Esophagus (tissue), 2 donors: Measurements from ENCODE around the gene SKA3. TPM values are rescaled to one million over a fixed set of nuclear protein-coding genes. Genes with fewer than 3 reads are reported as not detected.
"Not testable (repeated sequence)": the region's sequence is repeated elsewhere in the genome, so short reads cannot be mapped to it uniquely, and the experiment has no call there.

Experiments
- H3K27ac ChIP-seq, 2 donors: one replicate each; pipeline ENCODE4 v1.5.1; 2013; ENCODE audit warnings: low read depth in 2 of 2, mild to moderate bottlenecking in 2 of 2, inconsistent platforms in 1 of 2, low read length in 1 of 2, moderate library complexity in 1 of 2
- H3K27me3 ChIP-seq, 2 donors: one replicate each; pipeline ENCODE4 v1.6.1; 2013; ENCODE audit warnings: low read length in 2 of 2, control low read depth in 1 of 2, mild to moderate bottlenecking in 1 of 2; ENCODE audit not compliant: insufficient read depth in 2 of 2, control insufficient read depth in 1 of 2
- H3K36me3 ChIP-seq, 2 donors: one replicate each; pipeline ENCODE4 v1.6.1; 2013; ENCODE audit warnings: low read length in 1 of 2; ENCODE audit not compliant: control insufficient read depth in 2 of 2, insufficient read depth in 2 of 2
- H3K4me1 ChIP-seq, 2 donors: one replicate each; pipeline ENCODE4 v1.6.1; 2013; ENCODE audit warnings: low read length in 1 of 2; ENCODE audit not compliant: control insufficient read depth in 2 of 2, insufficient read depth in 2 of 2
- H3K4me3 ChIP-seq, 2 donors: one replicate each; pipeline ENCODE4 v1.5.1; 2013; ENCODE audit warnings: low read length in 2 of 2, mild to moderate bottlenecking in 2 of 2, low read depth in 1 of 2, moderate library complexity in 1 of 2
- H3K9me3 ChIP-seq, 2 donors: one replicate each; pipeline ENCODE4 v1.6.1; 2013; ENCODE audit warnings: mild to moderate bottlenecking in 2 of 2, low read depth in 1 of 2, low read length in 1 of 2, moderate library complexity in 1 of 2; ENCODE audit not compliant: control insufficient read depth in 2 of 2, insufficient read depth in 1 of 2
- WGBS, 2 donors: extraction: QIAGEN DNeasy Blood & Tissue Kit; methylation state at CpG; one replicate each; pipeline ENCODE4 v1.1.7; 2013; 5-methylcytosine and 5-hydroxymethylcytosine counted together
- polyA plus RNA-seq, 2 donors: library from polyadenylated mRNA; stranded (reverse); fragments of 200-250 nt; gene quantifications; one replicate each; pipeline ENCODE4 v1.2.3, GENCODE V29; 2013
- donor health status: healthy with polysubstance abuse.
- donor health status: Bipolar disorder and iron deficiency.

Gene SKA3
- 1 to 10 TPM; 3.4 to 4.1 TPM for polyA plus RNA-seq

GRCh38 chr13:21176215-21176981 is at the start of gene SKA3, which contains the start of gene MRPL57:
TSS of gene SKA3 (minus strand) at chr13:21176552. CDS start at chr13:21176477, 75 bp downstream.
TSS of gene MRPL57 (plus strand) at chr13:21176658. CDS start at chr13:21176917, 259 bp downstream.
- Histone ChIP-seq H3K9me3 (no peaks in the 10 kb centered on the region), H3K36me3 (no peaks in the 10 kb centered on the region), H3K4me3 (peak within 1 kb of the TSS; percentile 69 to 99), H3K27me3 (no peaks in the 10 kb centered on the region), H3K27ac (peak within 1 kb of the TSS; percentile 98 to 100), H3K4me1 (peaks cover 0 to 2% of the 10 kb centered on the region in 2 donors)
- WGBS, 2 donors, result 0 to 1% methylated on average over 93 of the region's 93 CpGs

GRCh38 chr13:21225082-21225481 is 48.7 kb upstream of the SKA3 start:
- WGBS, 2 donors, result 59 to 64% methylated on average over 6 of the region's 6 CpGs
- Histone ChIP-seq H3K36me3 (no peaks in the 10 kb centered on the region), H3K27me3 (no peaks in the 10 kb centered on the region), H3K9me3 (peaks cover 0 to 2% of the 10 kb centered on the region in 2 donors), H3K4me3 (no peak overlapping the region), H3K27ac (no peak overlapping the region), H3K4me1 (no peaks in the 10 kb centered on the region)

GRCh38 chr13:21221268-21221667 is 44.9 kb upstream of the SKA3 start:
- Histone ChIP-seq H3K4me1 (no peaks in the 10 kb centered on the region), H3K27ac (no peak overlapping the region), H3K4me3 (no peak overlapping the region), H3K9me3 (peaks cover 0 to 2% of the 10 kb centered on the region in 2 donors), H3K36me3 (no peaks in the 10 kb centered on the region), H3K27me3 (no peaks in the 10 kb centered on the region)

GRCh38 chr13:21219716-21220115 is 43.4 kb upstream of the SKA3 start:
- H3K36me3 ChIP-seq, H3K4me1 ChIP-seq, H3K9me3 ChIP-seq, H3K4me3 ChIP-seq, H3K27me3 ChIP-seq, H3K27ac ChIP-seq: not testable (repeated sequence)
- WGBS, 2 donors, result 67 to 70% methylated on average over 3 of the region's 3 CpGs

GRCh38 chr13:21219036-21219381 is 42.7 kb upstream of the SKA3 start:
- Histone ChIP-seq H3K4me3 (no peak overlapping the region), H3K9me3 (peaks cover 0 to 2% of the 10 kb centered on the region in 2 donors), H3K27me3 (no peaks in the 10 kb centered on the region), H3K36me3 (no peaks in the 10 kb centered on the region), H3K4me1 (no peaks in the 10 kb centered on the region), H3K27ac (no peak overlapping the region)
- WGBS, 2 donors, result 68 to 70% methylated on average over 3 of the region's 3 CpGs

DNA sequence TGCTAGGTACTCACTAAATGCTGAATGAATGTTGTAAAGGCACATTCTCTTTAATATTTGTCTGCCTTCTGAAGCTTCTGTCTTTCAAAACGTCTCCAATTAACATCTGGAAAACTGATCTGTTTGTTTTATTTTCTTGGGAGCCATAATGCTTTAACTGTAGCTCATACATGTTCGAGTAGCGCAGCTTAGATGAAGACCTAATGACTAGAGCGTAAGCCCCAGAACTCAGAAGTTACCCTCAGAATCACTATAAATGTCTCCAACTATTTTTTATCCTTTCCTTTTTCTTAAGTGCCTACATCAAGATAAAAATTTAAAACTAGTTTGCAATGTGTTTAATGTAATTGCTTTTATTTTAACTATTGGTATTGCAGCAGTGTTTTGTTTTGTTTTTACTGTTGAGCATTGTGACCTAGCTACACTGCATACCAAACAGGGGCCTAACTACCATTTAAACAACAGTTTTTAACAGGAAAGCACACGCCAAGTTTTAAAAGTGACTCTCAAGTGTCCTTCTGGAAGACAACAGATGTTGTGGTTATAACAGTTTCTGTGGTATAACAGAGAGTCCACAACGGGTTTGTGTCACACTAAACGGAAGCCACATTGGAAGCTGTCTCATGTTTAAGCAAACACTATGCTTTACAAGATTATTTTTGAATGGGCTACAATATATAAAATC is 42.1 kb upstream of the SKA3 start:
- no peak overlapping the region for H3K4me3 ChIP-seq
- no peak overlapping the region for H3K27ac ChIP-seq
- no peaks in the 10 kb centered on the region for H3K4me1 ChIP-seq
- 55 to 59% methylated on average over 7 of the region's 7 CpGs for WGBS, 2 donors
- no peaks in the 10 kb centered on the region for H3K27me3 ChIP-seq
- H3K36me3 ChIP-seq, result no peaks in the 10 kb centered on the region
- peaks cover 0 to 2% of the 10 kb centered on the region in 2 donors for H3K9me3 ChIP-seq

GRCh38 chr13:21216332-21216731 is 40.0 kb upstream of the SKA3 start:
- no peaks in the 10 kb centered on the region for H3K27me3 ChIP-seq
- WGBS, 2 donors, result 20 to 28% methylated on average over 13 of the region's 13 CpGs
- H3K27ac ChIP-seq, result no peak overlapping the region
- H3K9me3 ChIP-seq, result no peaks in the 10 kb centered on the region
- no peaks in the 10 kb centered on the region for H3K4me1 ChIP-seq
- H3K4me3 ChIP-seq, result no peak overlapping the region
- no peaks in the 10 kb centered on the region for H3K36me3 ChIP-seq

DNA sequence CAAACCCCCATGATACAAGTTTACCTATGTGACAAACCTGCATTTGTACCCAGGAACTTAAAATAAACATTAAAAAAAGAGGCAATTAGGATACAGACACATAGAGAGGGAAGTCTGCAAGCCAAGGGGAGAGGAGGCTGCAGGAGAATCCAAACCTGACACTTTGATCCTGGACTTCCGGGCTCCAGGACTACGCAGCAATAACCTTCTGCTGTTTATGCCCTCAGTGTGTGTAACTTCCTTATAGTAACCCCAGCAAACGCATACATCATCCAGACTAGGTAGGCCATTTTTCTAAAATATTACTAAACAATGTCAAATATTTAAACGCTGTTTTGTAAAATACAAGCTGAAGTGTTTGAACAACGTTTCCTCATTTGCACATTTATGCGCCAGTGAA is 39.1 kb upstream of the SKA3 start:
- H3K36me3 ChIP-seq, H3K4me3 ChIP-seq, H3K27ac ChIP-seq, H3K27me3 ChIP-seq, H3K4me1 ChIP-seq, H3K9me3 ChIP-seq: not testable (repeated sequence)
- 72 to 73% methylated on average over 6 of the region's 6 CpGs for WGBS, 2 donors

- peaks cover 0 to 3% of the 10 kb centered on the region in 2 donors for H3K27me3 ChIP-seq
- no peaks in the 10 kb centered on the region for H3K36me3 ChIP-seq
- H3K4me1 ChIP-seq, result no peaks in the 10 kb centered on the region
- H3K9me3 ChIP-seq, result no peaks in the 10 kb centered on the region
- H3K4me3 ChIP-seq, result no peak overlapping the region
- 85% methylated on average over 7 of the region's 7 CpGs for WGBS, 2 donors
- no peak overlapping the region for H3K27ac ChIP-seq
These were observed 35.9 kb upstream of the SKA3 start for GRCh38 chr13:21212138-21212775.
